WTC11 (cell line): ENCODE data around the gene KISS1R.

Experiments used
- CREB1 ChIP-seq: sonication (generic); formaldehyde crosslinking; IDR thresholded peaks from 2 replicates; pipeline ENCODE4 v1.8.0; 2023; ENCODE audit warnings: mild to moderate bottlenecking, missing genetic modification reagents
- FOXK1 ChIP-seq: sonication (generic); formaldehyde crosslinking; IDR thresholded peaks from 2 replicates; pipeline ENCODE4 v1.8.0; 2022; ENCODE audit warnings: mild to moderate bottlenecking, moderate library complexity, missing genetic modification reagents
- NFE2L1 ChIP-seq: sonication (generic); formaldehyde crosslinking; IDR thresholded peaks from 2 replicates; pipeline ENCODE4 v1.8.1; 2023; ENCODE audit warnings: missing genetic modification reagents
- USF2 ChIP-seq: sonication (generic); formaldehyde crosslinking; IDR thresholded peaks from 2 replicates; pipeline ENCODE4 v1.8.1; 2023; ENCODE audit warnings: mild to moderate bottlenecking, missing genetic modification reagents, moderate library complexity
- ZNF121 ChIP-seq: sonication (generic); formaldehyde crosslinking; IDR thresholded peaks from 2 replicates; pipeline ENCODE4 v1.8.0; 2023; ENCODE audit warnings: missing genetic modification reagents
- TF ChIP-seq, protein P1 (sequence below): fragments of 200-600 bp; IDR thresholded peaks from 2 replicates; pipeline ENCODE4 v1.8.0; 2022; ENCODE audit warnings: antibody characterized with exemption
- TF ChIP-seq, protein P2 (sequence below): sonication (generic); formaldehyde crosslinking; IDR thresholded peaks from 2 replicates; pipeline ENCODE4 v1.8.0; 2022; ENCODE audit warnings: mild to moderate bottlenecking, missing genetic modification reagents
- TF ChIP-seq, protein P3 (sequence below): sonication (generic); formaldehyde crosslinking; IDR thresholded peaks from 2 replicates; pipeline ENCODE4 v1.8.1; 2022; ENCODE audit warnings: low read depth, missing genetic modification reagents, borderline replicate concordance

DNA sequence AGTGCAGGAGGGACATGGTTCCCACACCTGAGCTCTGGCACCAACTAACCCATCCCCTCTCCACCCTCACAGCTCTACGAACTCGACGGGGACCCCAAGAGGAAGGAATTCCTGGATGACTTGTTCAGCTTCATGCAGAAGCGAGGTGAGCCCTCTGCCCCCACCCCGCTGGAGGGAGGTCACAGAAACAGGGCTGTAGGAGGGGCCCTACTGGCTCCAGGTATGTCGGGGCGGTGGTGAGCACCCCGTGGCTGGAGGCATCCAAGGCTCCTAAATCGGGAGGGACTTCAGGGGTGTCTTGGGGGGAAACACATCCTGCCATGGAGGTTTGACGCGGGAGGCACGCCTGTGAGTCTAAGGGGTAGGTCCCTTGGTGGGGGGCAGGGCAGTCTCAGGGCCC lies 42.9 kb downstream of the KISS1R start:
- TF ChIP-seq NFE2L1 (CRISPR knock-in tag) (no peak), USF2 (CRISPR knock-in tag) (no peak), FOXK1 (no peak), CREB1 (CRISPR knock-in tag) (no peak), ZNF121 (CRISPR knock-in tag) (no peak; the same call in 1 of the 2 replicates)
- TF ChIP-seq, protein P1, sequence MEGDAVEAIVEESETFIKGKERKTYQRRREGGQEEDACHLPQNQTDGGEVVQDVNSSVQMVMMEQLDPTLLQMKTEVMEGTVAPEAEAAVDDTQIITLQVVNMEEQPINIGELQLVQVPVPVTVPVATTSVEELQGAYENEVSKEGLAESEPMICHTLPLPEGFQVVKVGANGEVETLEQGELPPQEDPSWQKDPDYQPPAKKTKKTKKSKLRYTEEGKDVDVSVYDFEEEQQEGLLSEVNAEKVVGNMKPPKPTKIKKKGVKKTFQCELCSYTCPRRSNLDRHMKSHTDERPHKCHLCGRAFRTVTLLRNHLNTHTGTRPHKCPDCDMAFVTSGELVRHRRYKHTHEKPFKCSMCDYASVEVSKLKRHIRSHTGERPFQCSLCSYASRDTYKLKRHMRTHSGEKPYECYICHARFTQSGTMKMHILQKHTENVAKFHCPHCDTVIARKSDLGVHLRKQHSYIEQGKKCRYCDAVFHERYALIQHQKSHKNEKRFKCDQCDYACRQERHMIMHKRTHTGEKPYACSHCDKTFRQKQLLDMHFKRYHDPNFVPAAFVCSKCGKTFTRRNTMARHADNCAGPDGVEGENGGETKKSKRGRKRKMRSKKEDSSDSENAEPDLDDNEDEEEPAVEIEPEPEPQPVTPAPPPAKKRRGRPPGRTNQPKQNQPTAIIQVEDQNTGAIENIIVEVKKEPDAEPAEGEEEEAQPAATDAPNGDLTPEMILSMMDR, result no peak
- TF ChIP-seq, protein P2, sequence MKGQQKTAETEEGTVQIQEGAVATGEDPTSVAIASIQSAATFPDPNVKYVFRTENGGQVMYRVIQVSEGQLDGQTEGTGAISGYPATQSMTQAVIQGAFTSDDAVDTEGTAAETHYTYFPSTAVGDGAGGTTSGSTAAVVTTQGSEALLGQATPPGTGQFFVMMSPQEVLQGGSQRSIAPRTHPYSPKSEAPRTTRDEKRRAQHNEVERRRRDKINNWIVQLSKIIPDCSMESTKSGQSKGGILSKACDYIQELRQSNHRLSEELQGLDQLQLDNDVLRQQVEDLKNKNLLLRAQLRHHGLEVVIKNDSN, result no peak
- TF ChIP-seq, protein P3, sequence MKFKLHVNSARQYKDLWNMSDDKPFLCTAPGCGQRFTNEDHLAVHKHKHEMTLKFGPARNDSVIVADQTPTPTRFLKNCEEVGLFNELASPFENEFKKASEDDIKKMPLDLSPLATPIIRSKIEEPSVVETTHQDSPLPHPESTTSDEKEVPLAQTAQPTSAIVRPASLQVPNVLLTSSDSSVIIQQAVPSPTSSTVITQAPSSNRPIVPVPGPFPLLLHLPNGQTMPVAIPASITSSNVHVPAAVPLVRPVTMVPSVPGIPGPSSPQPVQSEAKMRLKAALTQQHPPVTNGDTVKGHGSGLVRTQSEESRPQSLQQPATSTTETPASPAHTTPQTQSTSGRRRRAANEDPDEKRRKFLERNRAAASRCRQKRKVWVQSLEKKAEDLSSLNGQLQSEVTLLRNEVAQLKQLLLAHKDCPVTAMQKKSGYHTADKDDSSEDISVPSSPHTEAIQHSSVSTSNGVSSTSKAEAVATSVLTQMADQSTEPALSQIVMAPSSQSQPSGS, result no peak
